ENCODE results near the gene KCNJ11.

KCNJ11 gene

DNA sequence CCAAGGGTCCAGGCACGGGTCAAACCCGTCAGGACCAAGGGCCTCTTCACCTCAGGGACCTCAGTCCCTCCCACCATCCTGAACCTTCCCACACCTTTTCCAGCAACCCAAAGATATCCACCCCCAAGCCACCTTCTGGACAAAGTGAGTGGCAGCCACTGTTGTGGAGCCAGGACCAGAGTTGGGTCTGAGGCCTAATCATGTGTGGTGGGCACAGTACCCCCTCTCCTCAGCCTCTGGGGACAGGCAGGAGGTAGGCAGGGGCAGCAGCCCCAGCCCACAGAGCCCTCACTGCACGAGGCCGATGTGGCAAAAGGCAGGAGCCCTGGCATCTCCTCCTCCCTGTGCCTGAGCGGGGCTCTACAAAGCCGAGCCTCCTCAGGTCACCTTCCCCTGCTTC, 2.5 kb downstream of the KCNJ11 start:
- TF ChIP-seq, protein P1, sequence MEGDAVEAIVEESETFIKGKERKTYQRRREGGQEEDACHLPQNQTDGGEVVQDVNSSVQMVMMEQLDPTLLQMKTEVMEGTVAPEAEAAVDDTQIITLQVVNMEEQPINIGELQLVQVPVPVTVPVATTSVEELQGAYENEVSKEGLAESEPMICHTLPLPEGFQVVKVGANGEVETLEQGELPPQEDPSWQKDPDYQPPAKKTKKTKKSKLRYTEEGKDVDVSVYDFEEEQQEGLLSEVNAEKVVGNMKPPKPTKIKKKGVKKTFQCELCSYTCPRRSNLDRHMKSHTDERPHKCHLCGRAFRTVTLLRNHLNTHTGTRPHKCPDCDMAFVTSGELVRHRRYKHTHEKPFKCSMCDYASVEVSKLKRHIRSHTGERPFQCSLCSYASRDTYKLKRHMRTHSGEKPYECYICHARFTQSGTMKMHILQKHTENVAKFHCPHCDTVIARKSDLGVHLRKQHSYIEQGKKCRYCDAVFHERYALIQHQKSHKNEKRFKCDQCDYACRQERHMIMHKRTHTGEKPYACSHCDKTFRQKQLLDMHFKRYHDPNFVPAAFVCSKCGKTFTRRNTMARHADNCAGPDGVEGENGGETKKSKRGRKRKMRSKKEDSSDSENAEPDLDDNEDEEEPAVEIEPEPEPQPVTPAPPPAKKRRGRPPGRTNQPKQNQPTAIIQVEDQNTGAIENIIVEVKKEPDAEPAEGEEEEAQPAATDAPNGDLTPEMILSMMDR (IDR thresholded peaks at IDR 0.05; ENCODE audit: insufficient read depth, missing control alignments) = no peak
- no peak for FAIRE-seq
- DNase-seq (ENCODE audit: insufficient read length, low spot score) = no peak

DNA sequence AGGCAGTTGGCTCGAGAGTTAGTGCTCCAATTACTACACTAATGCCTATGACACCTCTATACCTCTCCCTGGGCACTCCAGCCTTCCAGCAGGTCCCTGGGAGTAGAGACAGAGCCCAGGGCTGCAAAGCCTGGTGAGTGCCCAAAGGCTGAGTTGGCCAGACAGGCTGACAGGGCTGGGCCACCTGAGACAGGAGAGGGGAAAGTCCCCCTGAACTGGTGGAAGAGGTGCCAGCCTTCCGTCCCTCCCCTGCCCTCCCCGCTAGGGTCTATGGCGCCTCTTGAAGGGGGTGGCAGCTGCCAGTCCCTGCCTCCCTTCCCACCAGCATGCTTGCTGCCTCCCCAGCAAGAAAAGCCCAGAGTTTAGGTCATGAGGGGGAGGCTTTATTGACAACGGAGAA, 3.0 kb downstream of the KCNJ11 start:
- FAIRE-seq (no peak), DNase-seq (ENCODE audit: insufficient read length, low spot score) (no peak)
- TF ChIP-seq, protein P1 (IDR thresholded peaks at IDR 0.05; ENCODE audit: insufficient read depth, missing control alignments) = no peak

DNA sequence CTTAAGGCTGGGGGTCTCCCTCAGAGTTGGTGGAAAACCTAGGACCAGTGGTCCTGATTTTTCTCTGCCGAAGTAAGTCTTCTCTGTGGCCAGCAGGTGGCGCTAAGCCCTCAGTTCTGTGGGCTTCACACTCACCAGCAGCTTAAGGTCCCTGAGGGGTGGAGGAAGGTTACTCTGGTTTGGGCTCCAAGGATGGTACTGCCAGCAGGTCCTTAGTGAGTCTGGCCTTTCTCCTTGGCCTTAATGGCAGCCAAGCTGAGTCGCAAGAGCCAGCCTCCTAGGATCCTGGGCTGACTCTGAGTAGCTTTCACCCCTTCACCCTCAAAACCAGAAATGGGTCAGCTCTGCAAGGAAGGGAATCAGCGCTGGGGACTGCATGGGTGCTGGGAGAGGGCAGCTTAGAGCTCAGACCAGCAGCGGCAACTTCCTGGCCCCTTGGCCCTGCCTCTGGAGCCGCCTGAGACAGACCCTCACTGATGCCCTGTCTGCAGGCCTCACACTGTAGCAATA, 4.4 kb downstream of the KCNJ11 start:
- FAIRE-seq (no peak), DNase-seq (ENCODE audit: insufficient read length, low spot score) (no peak)
- TF ChIP-seq, protein P1 (IDR thresholded peaks at IDR 0.05; ENCODE audit: insufficient read depth, missing control alignments) = peak; percentile 98

DNA sequence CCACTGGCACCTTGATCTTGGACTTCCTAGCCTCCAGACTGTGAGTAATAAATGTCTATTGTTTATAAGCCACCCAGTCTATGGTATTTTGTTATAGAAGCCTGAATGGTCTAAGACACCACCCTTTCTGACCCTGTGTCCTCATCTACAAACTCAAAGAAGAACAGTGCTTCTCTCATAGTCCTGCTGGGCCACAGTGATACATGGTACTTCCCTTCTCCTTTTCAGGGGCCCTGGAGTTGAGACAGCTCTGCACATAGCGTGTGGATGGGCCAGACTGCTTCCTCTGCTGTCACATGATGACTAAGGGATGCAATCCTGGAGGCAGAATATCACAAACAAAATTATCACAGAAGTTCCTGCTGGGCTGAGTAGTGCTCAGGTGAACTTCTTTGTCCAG, 5.0 kb downstream of the KCNJ11 start:
- FAIRE-seq (no peak), DNase-seq (ENCODE audit: insufficient read length, low spot score) (no peak)
- TF ChIP-seq, protein P1 (IDR thresholded peaks at IDR 0.05; ENCODE audit: insufficient read depth, missing control alignments) = no peak

DNA sequence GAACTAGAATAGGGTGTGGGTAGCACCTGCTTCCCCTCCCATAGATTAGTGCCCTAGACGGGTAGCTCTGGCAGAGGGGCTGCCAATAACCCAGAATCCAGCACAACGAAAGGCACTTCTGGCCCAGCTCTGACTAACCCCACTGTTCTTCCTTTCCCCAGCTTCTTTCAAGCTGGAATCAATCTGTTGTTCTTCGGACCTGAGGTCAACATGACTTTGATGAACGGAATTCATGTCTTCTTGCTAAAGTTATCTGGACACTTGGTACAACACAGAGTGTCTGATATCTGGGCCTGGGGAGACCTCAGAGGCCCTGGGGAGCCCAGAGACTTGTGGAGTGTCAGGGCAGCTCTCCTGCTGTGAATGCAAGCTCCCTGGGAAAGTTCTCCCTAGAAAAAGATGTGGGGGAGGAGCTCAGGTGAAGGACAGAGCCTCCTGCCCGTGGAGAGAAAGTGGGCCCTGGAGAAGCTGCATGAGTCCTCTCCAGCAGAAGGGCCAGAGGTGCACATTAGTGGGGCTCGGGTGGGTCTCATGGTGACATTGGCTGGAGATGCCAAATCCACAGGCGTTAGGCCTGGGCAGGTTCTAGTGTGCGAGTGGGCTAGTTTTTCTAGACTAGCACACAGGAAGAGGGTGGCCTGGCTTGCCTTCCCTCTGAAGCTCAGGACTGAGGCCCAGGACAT, 6.3 kb downstream of the KCNJ11 start:
- TF ChIP-seq, protein P1 (IDR thresholded peaks at IDR 0.05; ENCODE audit: insufficient read depth, missing control alignments) = no peak
- DNase-seq (ENCODE audit: insufficient read length, low spot score) = no peak
- FAIRE-seq = no peak

DNA sequence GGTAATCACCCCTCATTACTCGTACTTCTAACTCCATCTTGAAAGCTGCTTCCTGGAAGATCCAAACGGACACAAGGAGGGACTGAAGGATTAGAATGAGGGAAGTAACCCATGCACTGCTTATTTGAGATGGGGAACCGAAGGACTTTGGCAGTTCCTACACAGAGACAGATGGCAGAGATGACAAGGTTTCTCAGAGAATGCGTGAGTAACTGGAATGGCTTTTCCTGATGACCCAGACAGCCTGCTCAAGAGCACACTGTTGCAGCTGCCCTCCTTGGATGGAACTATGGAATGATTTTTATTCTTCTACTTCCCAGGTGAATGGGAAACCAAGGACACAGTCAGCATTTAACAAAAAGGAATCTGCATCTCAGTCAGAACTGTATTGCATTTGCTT, 7.3 kb downstream of the KCNJ11 start:
- TF ChIP-seq, protein P1 (IDR thresholded peaks at IDR 0.05; ENCODE audit: insufficient read depth, missing control alignments) = no peak
- DNase-seq (ENCODE audit: insufficient read length, low spot score) (no peak), FAIRE-seq (no peak)

DNA sequence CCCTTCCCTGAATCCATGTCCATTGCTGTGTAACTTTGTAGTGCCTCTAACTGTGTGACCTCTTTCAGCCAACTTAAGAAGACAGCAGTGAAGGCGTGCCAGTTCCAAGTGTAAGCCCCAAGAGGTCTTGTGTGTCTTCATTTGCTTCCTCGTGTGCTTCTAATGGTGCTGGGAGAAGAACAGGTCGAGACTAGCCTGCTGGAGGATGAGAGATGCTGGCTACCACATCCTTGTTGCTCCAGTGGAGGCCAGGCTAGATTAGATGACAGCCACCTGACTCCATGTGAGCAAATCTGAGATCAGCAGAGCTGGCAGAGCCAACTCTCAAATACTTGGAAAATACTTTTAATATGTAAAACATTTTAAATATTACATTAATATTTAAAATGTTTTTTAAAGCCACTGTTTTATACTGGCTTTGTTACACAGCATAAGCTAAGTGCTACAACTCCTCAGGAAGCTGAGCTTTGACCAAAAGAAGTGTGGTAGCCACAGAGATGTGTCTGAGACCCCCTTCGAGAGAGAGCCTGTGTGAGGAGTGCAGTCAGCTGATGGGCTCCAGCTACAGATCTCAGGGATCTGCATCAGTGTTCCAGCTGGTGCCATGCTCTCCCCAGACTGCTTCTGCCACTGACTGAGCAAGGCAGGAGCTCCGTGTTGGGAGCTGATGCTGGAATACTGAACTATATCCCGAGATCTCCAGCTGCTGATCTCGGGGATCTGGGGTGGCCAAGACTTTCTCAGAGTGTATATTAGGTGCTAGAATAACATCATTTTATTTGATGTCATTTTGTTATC, 8.9 kb downstream of the KCNJ11 start:
- FAIRE-seq (no peak), DNase-seq (ENCODE audit: insufficient read length, low spot score) (no peak)
- TF ChIP-seq, protein P1 (IDR thresholded peaks at IDR 0.05; ENCODE audit: insufficient read depth, missing control alignments) = no peak
